ENCODE data around the gene SON. TPM values are rescaled to one million over a fixed set of nuclear protein-coding genes. Genes with fewer than 3 reads are reported as not detected.
A peak's percentile ranks its signal among the peaks of the same experiment; 100 is the strongest.

SON gene
- total RNA-seq, 1 donor from 2014 or later: 249 TPM

DNA sequence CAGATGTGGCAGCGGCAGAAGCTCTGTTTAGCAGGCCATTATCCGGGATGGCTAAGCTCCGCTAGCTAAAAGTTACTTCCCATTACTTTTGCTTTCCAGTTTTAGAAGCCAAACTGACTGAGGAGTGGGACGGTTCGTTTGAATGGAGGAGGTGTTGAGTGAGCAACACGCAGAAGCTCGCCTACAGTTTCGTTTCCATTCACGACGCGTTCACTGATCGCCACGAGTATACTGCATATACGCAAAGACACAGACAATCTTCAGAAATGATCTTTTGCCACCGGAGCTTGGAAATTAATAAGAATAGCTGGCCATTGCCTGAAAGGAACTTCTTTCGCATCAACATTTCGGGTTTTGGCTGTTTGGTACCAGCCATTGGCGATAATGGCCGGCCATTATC is 14.6 kb downstream of the SON start:
- no peak overlapping the region for H3K4me3 Mint-ChIP-seq (ENCODE audit: unreplicated experiment)
- no peak overlapping the region for H3K27ac Mint-ChIP-seq (ENCODE audit: unreplicated experiment)
- no peaks in the 10 kb centered on the region for H3K27me3 Mint-ChIP-seq (ENCODE audit: unreplicated experiment)
- no peak for DNase-seq (ENCODE audit: extremely low spot score, unreplicated experiment)
- H3K36me3 Mint-ChIP-seq (ENCODE audit: unreplicated experiment): peaks cover 78% of the 10 kb centered on the region
- H3K9me3 Mint-ChIP-seq (ENCODE audit: unreplicated experiment): no peaks in the 10 kb centered on the region
- TF ChIP-seq, protein P1, sequence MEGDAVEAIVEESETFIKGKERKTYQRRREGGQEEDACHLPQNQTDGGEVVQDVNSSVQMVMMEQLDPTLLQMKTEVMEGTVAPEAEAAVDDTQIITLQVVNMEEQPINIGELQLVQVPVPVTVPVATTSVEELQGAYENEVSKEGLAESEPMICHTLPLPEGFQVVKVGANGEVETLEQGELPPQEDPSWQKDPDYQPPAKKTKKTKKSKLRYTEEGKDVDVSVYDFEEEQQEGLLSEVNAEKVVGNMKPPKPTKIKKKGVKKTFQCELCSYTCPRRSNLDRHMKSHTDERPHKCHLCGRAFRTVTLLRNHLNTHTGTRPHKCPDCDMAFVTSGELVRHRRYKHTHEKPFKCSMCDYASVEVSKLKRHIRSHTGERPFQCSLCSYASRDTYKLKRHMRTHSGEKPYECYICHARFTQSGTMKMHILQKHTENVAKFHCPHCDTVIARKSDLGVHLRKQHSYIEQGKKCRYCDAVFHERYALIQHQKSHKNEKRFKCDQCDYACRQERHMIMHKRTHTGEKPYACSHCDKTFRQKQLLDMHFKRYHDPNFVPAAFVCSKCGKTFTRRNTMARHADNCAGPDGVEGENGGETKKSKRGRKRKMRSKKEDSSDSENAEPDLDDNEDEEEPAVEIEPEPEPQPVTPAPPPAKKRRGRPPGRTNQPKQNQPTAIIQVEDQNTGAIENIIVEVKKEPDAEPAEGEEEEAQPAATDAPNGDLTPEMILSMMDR (IDR thresholded peaks at IDR 0.05): no peak
- peaks cover 24% of the 10 kb centered on the region for H3K4me1 Mint-ChIP-seq (ENCODE audit: unreplicated experiment)

DNA sequence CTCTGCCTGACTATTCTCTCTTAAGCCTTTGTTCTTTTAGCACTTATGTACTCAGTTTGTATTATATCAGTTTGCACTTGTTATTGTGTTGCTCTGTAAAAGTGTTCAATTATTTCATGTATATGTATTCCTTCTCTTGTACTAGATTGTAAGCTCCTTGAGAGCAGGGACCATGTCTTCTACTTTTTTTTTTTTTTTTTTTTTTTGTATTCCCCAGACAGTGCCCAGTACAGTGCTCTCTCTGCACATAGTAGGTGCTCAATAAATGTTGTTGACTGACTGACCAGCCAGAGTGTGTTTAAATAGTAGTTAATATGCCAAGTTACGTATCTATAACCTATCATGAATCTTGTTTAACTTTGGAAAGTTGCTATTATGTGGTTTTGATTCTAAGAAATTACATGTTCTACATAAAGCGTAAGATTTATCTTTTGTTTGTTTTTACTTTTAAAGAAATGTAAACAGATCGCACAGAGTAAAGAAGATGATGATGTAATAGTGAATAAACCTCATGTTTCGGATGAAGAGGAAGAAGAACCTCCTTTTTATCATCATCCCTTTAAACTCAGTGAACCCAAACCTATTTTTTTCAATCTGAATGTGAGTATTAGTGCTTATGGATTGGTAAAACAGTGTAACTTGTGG is 16.1 kb downstream of the SON start:
- H3K36me3 Mint-ChIP-seq (ENCODE audit: unreplicated experiment): peaks cover 75% of the 10 kb centered on the region
- H3K27me3 Mint-ChIP-seq (ENCODE audit: unreplicated experiment): no peaks in the 10 kb centered on the region
- peak overlapping the region; percentile 40 for H3K27ac Mint-ChIP-seq (ENCODE audit: unreplicated experiment)
- H3K4me3 Mint-ChIP-seq (ENCODE audit: unreplicated experiment): no peak overlapping the region
- H3K9me3 Mint-ChIP-seq (ENCODE audit: unreplicated experiment): no peaks in the 10 kb centered on the region
- H3K4me1 Mint-ChIP-seq (ENCODE audit: unreplicated experiment): peaks cover 24% of the 10 kb centered on the region
- no peak for DNase-seq (ENCODE audit: extremely low spot score, unreplicated experiment)
- TF ChIP-seq, protein P1 (IDR thresholded peaks at IDR 0.05): no peak

DNA sequence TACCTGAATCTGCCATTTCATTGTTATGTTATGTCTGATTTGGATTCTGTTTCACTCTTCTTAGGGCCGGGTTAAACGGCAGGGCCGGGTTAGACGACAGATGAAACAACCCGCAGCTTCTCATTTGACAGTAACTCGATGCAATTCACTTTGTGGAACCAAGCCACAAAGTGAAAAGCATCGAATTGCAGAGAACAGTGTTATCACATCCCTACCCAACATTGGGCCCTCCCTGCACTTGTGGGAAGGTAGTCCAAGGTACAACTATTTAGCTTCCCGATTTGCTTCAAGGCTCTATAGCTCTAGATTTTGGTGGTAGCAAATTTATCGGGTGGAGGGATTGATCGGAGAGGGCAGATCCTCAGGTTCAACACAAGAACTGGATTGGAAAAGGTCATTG is 17.0 kb downstream of the SON start:
- TF ChIP-seq, protein P1 (IDR thresholded peaks at IDR 0.05): no peak
- H3K4me3 Mint-ChIP-seq (ENCODE audit: unreplicated experiment): no peak overlapping the region
- H3K4me1 Mint-ChIP-seq (ENCODE audit: unreplicated experiment): peaks cover 24% of the 10 kb centered on the region
- no peaks in the 10 kb centered on the region for H3K9me3 Mint-ChIP-seq (ENCODE audit: unreplicated experiment)
- H3K27me3 Mint-ChIP-seq (ENCODE audit: unreplicated experiment): no peaks in the 10 kb centered on the region
- H3K27ac Mint-ChIP-seq (ENCODE audit: unreplicated experiment): no peak overlapping the region
- peaks cover 66% of the 10 kb centered on the region for H3K36me3 Mint-ChIP-seq (ENCODE audit: unreplicated experiment)
- no peak for DNase-seq (ENCODE audit: extremely low spot score, unreplicated experiment)

DNA sequence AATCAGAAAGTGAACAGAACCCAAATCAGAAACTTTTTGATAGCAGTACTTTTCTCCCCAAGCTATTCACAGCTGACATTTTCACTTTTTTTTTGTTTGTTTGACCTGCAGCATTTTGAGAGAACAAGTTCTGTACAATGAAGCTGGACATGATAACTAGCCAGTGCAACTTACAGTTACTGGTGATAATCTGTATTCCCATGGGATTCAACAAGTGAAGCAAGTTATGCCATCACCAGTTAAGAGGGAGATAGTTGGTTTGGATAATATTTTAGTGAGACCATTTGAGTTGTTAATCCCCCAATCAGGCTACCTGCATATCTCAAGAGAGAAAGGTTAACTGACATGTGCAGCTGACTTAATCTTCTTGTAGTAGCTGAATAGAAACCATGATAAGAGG is 18.1 kb downstream of the SON start:
- peaks cover 16% of the 10 kb centered on the region for H3K4me1 Mint-ChIP-seq (ENCODE audit: unreplicated experiment)
- H3K4me3 Mint-ChIP-seq (ENCODE audit: unreplicated experiment): no peak overlapping the region
- H3K36me3 Mint-ChIP-seq (ENCODE audit: unreplicated experiment): peaks cover 61% of the 10 kb centered on the region
- no peaks in the 10 kb centered on the region for H3K27me3 Mint-ChIP-seq (ENCODE audit: unreplicated experiment)
- peak overlapping the region; percentile 20 for H3K27ac Mint-ChIP-seq (ENCODE audit: unreplicated experiment)
- TF ChIP-seq, protein P1 (IDR thresholded peaks at IDR 0.05): no peak
- no peaks in the 10 kb centered on the region for H3K9me3 Mint-ChIP-seq (ENCODE audit: unreplicated experiment)
- no peak for DNase-seq (ENCODE audit: extremely low spot score, unreplicated experiment)

DNA sequence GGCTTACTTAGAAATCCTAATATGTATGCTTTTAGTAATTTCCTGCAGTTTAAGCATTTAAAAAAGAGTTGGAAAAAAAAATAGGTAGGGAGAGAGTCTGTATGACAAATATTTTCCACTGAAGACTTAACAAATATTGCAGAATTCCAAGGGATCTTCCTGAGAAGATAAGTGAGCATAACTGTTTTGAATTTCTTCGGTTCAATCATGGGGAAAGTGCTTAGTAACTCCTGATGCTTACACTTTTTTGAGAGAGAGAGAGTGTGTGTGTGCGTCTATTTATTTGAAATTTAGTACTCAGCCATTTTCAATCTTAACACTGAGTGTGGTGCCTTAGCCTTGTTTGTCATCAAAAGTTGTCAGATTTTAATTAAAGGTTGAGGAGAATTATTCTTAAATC is 18.5 kb downstream of the SON start:
- Mint-ChIP-seq H3K9me3 (ENCODE audit: unreplicated experiment) (no peaks in the 10 kb centered on the region), H3K4me3 (ENCODE audit: unreplicated experiment) (no peak overlapping the region), H3K4me1 (ENCODE audit: unreplicated experiment) (peaks cover 14% of the 10 kb centered on the region), H3K27me3 (ENCODE audit: unreplicated experiment) (no peaks in the 10 kb centered on the region), H3K36me3 (ENCODE audit: unreplicated experiment) (peaks cover 58% of the 10 kb centered on the region), H3K27ac (ENCODE audit: unreplicated experiment) (peak overlapping the region; percentile 20)
- no peak for DNase-seq (ENCODE audit: extremely low spot score, unreplicated experiment)
- TF ChIP-seq, protein P1 (IDR thresholded peaks at IDR 0.05): no peak

Data from osteocyte (in vitro differentiated cells).